ENCODE results near the gene UGT8.
"Not testable (repeated sequence)": the region's sequence is repeated elsewhere in the genome, so short reads cannot be mapped to it uniquely, and the experiment has no call there.

UGT8 gene

DNA sequence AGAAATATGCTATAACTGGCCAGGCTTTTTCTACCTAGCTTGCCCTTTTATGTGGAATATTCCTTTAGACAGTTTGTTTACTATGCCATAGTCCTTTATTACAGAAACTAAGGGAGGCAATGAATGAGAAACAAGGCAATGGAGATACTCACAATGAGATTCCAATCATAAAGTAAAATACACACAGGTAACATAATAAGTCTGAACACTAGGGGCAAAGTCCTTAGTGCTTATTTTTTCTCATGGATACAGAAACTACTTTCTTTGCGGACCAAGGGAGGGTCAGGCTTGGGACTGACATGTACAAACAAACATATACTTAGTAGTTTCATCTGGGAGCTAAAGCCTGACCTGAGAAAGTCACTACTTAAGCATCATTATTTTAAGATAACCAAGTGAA, 16.0 kb upstream of the UGT8 start:
- TF ChIP-seq POLR2AphosphoS5 (IDR thresholded peaks at IDR 0.05; ENCODE audit: borderline replicate concordance, low read depth, low read length) (no peak), EZH2 (IDR thresholded peaks at IDR 0.05) (no peak), FOXP2 (optimal IDR thresholded peaks at IDR 0.05; ENCODE audit: control extremely low read depth, extremely low read length, insufficient read depth) (no peak)
- Histone ChIP-seq H3K9me3 (ENCODE audit: low read depth, low read length) (no peaks in the 10 kb centered on the region), H3K36me3 (ENCODE audit: insufficient read depth, low read length) (no peaks in the 10 kb centered on the region), H3K4me3 (no peak overlapping the region), H3K9ac (ENCODE audit: insufficient read length) (no peak overlapping the region), H3K27ac (no peak overlapping the region)
- DNase-seq (ENCODE audit: low read depth, low spot score): no peak

DNA sequence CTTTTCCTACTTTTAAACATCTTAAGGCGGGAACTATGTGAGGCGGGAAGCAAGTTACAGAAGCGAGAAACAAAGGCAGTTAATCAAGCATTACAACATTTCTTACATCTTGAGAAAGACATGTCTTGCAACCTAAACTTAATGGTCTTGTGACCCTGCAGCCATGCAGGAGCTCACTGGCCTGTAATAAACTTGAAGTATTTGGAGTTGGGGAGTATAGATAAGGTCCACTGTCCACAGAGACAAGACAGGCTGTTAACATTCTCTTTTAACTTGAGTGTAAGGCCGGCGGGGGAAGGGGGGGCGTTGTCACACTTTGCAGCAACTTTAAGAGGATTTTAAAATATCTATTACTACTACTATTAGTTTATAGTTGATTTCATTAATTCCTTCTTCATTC, 10.3 kb upstream of the UGT8 start:
- Histone ChIP-seq H3K27ac (no peak overlapping the region), H3K9ac (ENCODE audit: insufficient read length) (no peak overlapping the region), H3K36me3 (ENCODE audit: insufficient read depth, low read length) (no peaks in the 10 kb centered on the region), H3K4me3 (no peak overlapping the region), H3K9me3 (ENCODE audit: low read depth, low read length) (no peaks in the 10 kb centered on the region)
- DNase-seq (ENCODE audit: low read depth, low spot score): no peak
- TF ChIP-seq POLR2AphosphoS5 (IDR thresholded peaks at IDR 0.05; ENCODE audit: borderline replicate concordance, low read depth, low read length) (no peak), FOXP2 (optimal IDR thresholded peaks at IDR 0.05; ENCODE audit: control extremely low read depth, extremely low read length, insufficient read depth) (no peak), EZH2 (IDR thresholded peaks at IDR 0.05) (no peak)

DNA sequence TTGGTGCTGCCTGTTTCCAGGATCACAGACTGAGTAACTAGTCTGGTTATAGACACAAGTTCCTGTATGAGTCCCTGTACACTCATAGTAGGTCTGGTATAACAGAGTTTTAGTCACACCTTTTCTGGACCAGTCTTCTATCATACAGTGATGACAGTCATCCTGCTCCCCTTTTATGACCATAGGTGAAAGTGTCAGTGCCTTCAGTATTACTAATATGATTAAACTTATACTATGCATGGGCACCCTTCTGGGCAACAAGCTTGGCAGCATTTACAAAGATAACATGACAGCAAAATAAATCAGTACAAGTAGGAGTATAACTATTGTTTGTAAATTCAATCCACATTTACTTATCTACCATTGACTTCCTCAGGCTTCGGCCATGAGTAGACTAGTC, 8.2 kb upstream of the UGT8 start:
- not testable (repeated sequence) for H3K27ac ChIP-seq; H3K9ac ChIP-seq (ENCODE audit: insufficient read length); DNase-seq (ENCODE audit: low read depth, low spot score); H3K36me3 ChIP-seq (ENCODE audit: insufficient read depth, low read length); H3K4me3 ChIP-seq; H3K9me3 ChIP-seq (ENCODE audit: low read depth, low read length)

DNA sequence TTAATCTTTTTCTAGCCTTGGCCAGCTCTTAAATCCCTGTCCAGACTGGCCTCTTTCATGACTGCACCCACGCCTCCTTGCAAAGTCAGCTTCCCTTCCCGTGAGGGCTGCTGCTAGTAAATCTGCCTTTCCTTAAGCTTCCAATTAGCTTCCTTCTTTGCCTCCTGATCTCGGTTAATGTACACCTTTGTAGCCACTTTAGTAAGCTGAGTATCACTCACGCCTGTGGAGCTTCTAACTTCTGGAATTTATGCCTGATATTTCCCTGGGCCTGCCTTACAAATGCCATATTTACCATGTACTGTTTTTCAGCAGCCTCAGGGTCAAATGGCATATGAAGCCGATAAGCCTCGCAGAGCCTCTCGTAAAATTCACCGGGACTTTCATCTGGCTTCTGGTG, 5.1 kb upstream of the UGT8 start:
- H3K36me3 ChIP-seq (ENCODE audit: insufficient read depth, low read length): no peaks in the 10 kb centered on the region
- no peaks in the 10 kb centered on the region for H3K9me3 ChIP-seq (ENCODE audit: low read depth, low read length)
- H3K4me3 ChIP-seq: no peak overlapping the region
- TF ChIP-seq EZH2 (IDR thresholded peaks at IDR 0.05): no peak
- TF ChIP-seq FOXP2 (optimal IDR thresholded peaks at IDR 0.05; ENCODE audit: control extremely low read depth, extremely low read length, insufficient read depth): no peak
- TF ChIP-seq POLR2AphosphoS5 (IDR thresholded peaks at IDR 0.05; ENCODE audit: borderline replicate concordance, low read depth, low read length): no peak
- DNase-seq (ENCODE audit: low read depth, low spot score): no peak
- no peak overlapping the region for H3K9ac ChIP-seq (ENCODE audit: insufficient read length)
- no peak overlapping the region for H3K27ac ChIP-seq

DNA sequence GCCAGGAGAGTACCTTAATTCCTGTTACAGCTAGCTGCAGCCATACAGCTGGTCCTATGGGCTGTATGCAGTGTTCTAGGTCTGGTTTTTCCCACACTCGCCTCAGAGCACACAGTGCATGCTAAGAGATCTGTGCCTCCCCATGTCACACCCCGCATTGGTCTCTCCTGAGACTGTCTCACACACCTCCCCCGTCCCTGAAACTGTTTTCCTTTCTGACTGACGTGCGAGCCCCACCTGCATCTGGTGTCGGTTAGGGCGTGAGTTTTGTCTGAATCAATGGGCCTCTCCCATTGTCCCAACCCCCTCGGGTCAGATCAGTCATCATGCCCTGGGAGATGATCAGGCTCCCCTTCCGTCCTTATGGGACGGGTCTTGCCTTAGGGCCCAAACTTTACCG, 3.4 kb upstream of the UGT8 start:
- Histone ChIP-seq H3K9ac (ENCODE audit: insufficient read length) (no peak overlapping the region), H3K4me3 (no peak overlapping the region), H3K27ac (no peak overlapping the region), H3K9me3 (ENCODE audit: low read depth, low read length) (no peaks in the 10 kb centered on the region), H3K36me3 (ENCODE audit: insufficient read depth, low read length) (no peaks in the 10 kb centered on the region)
- DNase-seq (ENCODE audit: low read depth, low spot score): no peak
- no peak for TF ChIP-seq EZH2 (IDR thresholded peaks at IDR 0.05)

DNA sequence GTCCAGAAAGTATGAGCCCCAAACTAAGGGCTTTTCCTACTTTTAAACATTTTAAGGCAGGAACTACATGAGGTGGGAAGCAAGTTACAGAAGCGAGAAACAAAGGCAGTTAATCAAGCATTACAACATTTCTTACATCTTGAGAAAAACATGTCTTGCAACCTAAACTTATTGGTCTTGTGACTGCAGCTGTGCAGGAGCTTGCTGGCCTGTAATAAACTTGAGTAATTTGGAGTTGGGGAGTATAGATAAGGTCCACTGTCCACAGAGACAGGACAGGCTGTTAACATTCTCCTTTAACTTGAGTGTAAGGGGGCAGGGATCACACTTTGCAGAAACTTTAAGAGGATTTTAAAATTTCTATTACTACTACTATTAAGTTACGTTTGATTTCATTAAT, 2.7 kb upstream of the UGT8 start:
- TF ChIP-seq EZH2 (IDR thresholded peaks at IDR 0.05) (no peak), POLR2AphosphoS5 (IDR thresholded peaks at IDR 0.05; ENCODE audit: borderline replicate concordance, low read depth, low read length) (no peak), FOXP2 (optimal IDR thresholded peaks at IDR 0.05; ENCODE audit: control extremely low read depth, extremely low read length, insufficient read depth) (no peak)
- Histone ChIP-seq H3K36me3 (ENCODE audit: insufficient read depth, low read length) (no peaks in the 10 kb centered on the region), H3K4me3 (no peak overlapping the region), H3K27ac (no peak overlapping the region), H3K9ac (ENCODE audit: insufficient read length) (no peak overlapping the region), H3K9me3 (ENCODE audit: low read depth, low read length) (no peaks in the 10 kb centered on the region)
- DNase-seq (ENCODE audit: low read depth, low spot score): no peak

DNA sequence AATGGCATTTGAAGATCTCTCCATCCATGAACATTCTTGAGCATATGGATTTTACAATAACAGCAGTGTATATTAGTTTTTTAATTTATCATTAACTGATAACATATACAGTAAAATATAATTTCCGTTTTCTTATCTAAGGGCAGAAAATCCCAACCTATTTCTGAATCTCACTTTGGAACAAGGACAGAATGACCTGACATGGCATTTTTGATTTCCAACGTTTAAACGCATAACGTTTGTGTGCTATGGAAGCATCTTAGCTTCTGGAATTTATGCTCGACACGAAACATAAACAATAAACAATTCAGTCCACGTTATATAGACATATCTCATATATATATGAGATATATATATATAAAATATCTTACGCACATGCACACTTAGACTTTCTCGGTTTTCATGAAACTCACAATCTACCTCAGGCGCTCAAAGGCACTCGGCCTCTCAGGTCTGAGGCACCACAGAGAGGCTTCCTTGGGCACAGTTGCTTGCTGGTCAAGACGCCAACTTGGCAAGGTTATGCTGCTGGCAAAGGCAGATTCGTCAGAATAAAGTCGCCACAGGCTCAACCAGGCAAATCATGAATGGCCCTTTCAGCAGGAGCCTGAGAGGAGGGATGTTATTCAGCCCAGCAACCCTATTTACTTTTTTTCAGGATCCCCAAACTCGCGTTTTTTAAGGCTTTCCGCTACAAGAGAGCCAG, 1.0 kb upstream of the UGT8 start:
- no peak for TF ChIP-seq POLR2AphosphoS5 (IDR thresholded peaks at IDR 0.05; ENCODE audit: borderline replicate concordance, low read depth, low read length)
- TF ChIP-seq EZH2 (IDR thresholded peaks at IDR 0.05): no peak
- TF ChIP-seq FOXP2 (optimal IDR thresholded peaks at IDR 0.05; ENCODE audit: control extremely low read depth, extremely low read length, insufficient read depth): no peak
- peak overlapping the region; percentile 81; the same call in 1 of the 2 replicates for H3K4me3 ChIP-seq
- no peak overlapping the region for H3K9ac ChIP-seq (ENCODE audit: insufficient read length)
- no peak for DNase-seq (ENCODE audit: low read depth, low spot score)
- no peaks in the 10 kb centered on the region for H3K36me3 ChIP-seq (ENCODE audit: insufficient read depth, low read length)
- H3K27ac ChIP-seq: no peak overlapping the region
- H3K9me3 ChIP-seq (ENCODE audit: low read depth, low read length): no peaks in the 10 kb centered on the region

DNA sequence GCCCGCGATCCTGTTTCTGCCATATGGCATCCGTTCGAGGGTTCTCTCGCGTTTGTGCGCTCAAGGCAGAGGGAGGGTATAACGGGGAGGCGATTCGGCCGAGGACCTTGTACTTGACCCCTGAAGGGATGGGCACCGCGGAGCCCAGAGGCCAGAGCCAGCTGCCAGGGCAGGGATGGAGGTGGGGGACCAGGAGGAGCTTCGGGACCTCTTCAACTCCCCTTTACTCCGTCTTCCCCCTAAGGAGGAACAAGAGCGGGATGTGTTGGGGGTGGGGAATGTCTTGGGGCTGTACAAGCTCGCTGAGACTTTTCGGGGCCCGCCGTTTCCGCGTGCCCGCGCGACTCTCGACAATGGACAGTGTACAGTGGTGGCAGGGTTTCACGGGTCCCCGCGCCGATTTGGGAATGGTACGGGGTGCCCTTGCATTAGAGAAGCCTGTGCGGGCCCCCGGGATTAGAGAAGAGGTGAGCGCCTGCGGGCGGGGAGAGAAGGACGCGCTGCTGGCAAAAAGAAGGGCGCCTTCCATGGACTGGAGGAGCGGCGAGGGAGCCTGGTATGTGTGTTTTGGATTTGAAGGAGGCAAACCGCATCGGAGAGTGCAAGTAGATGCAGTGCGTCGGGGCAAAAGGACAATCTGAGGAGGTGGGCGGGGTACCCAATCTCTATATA, 760 bp downstream of the UGT8 start:
- Histone ChIP-seq H3K36me3 (ENCODE audit: insufficient read depth, low read length) (no peaks in the 10 kb centered on the region), H3K9ac (ENCODE audit: insufficient read length) (peak overlapping the region; percentile 60), H3K27ac (no peak overlapping the region), H3K9me3 (ENCODE audit: low read depth, low read length) (no peaks in the 10 kb centered on the region), H3K4me3 (peak overlapping the region; percentile 81)
- DNase-seq (ENCODE audit: low read depth, low spot score): no peak
- TF ChIP-seq FOXP2 (optimal IDR thresholded peaks at IDR 0.05; ENCODE audit: control extremely low read depth, extremely low read length, insufficient read depth) (no peak), EZH2 (IDR thresholded peaks at IDR 0.05) (no peak), POLR2AphosphoS5 (IDR thresholded peaks at IDR 0.05; ENCODE audit: borderline replicate concordance, low read depth, low read length) (no peak)
